Measurements from ENCODE around the gene ADAM30.

Gene ADAM30

DNA sequence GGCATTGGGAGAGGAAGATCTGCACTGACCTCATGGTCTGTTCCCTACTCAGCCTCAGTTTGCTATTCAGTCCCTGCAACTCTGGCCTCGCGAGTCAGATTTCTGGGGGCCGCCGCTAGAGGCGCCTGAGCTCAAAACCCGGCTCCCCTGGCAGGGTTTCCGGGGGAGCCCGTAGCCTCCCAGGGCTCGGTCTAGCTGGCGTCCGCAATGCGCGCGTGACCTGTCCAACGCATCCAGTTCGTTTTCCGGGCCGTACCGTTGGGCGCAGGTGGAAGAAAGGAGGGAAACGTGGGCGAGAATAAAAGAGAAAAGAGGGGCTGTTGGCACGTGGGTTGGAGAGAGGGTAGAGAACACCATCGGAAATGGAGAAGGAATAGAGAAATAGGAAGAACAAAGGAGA is at the start of gene ADAM30:
Gene ADAM30, minus strand, starts transcription at position 213 of the 400 bp plus-strand sequence. Its CDS starts 179 bp downstream, at position 34.
- TF ChIP-seq GATA3 (IDR thresholded peaks at IDR 0.05; ENCODE audit: low read depth, low read length) (no peak), GATA2 (IDR thresholded peaks at IDR 0.05; ENCODE audit: low read depth, low read length) (no peak)

DNA sequence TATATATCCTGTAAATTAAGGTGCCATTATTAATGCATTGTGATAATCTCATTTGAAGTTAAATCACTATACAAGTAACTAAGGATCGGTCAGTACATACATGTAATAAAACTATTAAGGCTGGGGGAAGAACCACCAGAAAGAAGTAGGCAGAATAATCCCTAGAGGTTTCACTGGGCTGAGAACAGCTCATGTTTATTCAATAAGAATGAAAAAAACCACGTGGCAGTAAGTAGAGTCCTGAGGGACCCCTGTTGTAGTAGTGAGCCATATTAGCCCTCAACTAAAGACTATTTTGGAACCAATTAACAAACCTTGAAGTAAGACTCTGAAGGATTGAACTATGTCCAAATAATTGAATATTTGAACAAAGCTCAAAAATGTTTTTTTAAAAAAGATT is 46.9 kb upstream of the ADAM30 start:
- TF ChIP-seq GATA3 (IDR thresholded peaks at IDR 0.05; ENCODE audit: low read depth, low read length) (no peak), GATA2 (IDR thresholded peaks at IDR 0.05; ENCODE audit: low read depth, low read length) (no peak)

DNA sequence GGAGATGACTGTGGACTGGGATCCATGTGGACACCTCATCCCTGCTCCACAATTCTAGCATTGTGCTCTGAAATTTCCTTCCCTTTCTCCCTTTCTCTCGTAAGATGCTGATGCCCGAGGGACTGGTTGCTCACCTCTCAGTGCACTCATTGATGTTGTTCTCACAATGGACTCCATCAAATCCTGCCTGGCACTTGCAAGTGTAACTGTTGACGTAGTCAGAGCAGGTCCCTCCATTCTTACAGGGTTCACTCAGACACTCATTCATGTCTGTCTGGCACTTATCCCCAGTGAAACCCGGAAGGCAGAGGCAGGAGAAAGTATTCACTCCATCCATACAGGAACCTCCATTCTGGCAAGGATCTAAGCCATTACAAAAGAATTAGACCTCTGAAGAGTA is 45.1 kb upstream of the ADAM30 start:
- TF ChIP-seq GATA2 (IDR thresholded peaks at IDR 0.05; ENCODE audit: low read depth, low read length) (no peak), GATA3 (IDR thresholded peaks at IDR 0.05; ENCODE audit: low read depth, low read length) (no peak)

DNA sequence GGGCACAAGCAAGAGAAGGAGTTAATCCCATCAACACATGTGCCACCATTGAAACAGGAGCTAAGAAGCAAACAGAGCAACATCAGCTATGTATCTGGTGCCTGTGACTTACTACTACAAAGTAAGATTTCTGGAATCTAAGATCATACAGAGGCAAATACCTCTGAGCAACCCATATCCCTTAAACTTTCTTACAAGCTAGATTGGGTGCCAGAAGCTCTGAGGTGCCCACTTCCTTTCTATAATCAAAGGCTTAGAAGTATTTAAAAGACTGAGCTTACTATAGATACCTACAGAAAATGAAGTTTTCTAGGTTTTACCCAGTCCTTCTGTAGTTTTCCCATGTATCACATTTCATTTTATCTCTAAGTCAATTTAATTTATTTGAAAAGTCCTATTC is 44.4 kb upstream of the ADAM30 start:
- TF ChIP-seq GATA3 (IDR thresholded peaks at IDR 0.05; ENCODE audit: low read depth, low read length) (no peak), GATA2 (IDR thresholded peaks at IDR 0.05; ENCODE audit: low read depth, low read length) (no peak)

DNA sequence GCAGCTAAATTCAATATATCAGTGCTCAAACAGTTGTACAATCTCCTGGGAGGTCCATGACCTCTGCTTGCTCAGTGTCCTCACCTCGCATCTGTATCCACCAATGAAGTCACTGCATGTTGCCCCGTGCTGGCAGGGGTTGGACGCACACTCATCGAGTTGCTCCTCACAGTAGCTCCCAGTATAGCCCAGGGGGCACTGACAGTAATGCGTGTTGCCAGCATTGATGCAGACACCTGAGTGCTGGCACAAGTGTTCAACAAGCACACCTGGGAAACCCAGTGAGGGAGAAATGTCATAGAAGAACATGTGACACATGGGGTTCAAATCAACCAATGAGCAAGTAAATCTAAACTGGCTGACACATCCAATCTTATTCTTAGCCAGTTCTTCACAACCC is 40.9 kb upstream of the ADAM30 start:
- TF ChIP-seq GATA2 (IDR thresholded peaks at IDR 0.05; ENCODE audit: low read depth, low read length) (no peak), GATA3 (IDR thresholded peaks at IDR 0.05; ENCODE audit: low read depth, low read length) (no peak)

DNA sequence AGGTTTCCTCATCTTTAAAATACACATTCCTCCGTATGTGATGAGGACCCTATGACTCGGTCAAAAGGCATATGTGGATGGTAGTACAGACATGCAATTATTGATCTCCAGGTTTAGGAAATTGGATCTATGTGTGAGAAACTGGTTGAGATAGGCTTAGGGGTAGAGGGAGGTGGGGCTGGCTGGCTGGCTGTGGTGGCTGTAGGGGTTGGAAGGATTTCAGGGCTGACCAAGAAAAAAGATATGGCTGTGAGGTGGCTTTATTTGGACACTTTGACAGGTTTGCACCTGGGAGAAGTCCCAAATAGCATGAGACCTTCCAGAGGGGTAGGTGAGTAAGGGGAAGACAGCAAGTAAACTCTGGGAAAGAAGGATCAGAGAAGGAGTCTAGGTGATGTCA is 39.6 kb upstream of the ADAM30 start:
- TF ChIP-seq GATA3 (IDR thresholded peaks at IDR 0.05; ENCODE audit: low read depth, low read length) (no peak), GATA2 (IDR thresholded peaks at IDR 0.05; ENCODE audit: low read depth, low read length) (no peak)

DNA sequence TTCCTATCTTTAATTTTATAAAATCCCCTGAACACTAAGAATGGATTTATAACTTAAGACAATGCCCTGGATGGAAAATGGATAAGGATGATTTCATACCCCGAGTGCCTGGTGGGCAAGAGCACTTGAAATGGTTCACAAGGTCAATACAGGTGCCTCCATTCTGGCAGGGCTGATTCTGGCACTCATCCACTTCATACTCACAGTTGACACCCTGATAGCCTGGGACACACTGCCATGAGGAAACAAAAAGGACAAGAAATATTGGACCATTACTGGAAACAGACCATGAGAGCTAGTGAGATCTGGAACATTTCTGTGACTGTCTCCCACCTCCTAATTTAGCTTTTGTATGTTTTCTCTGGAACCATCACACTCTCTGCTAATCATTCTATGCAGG is 39.1 kb upstream of the ADAM30 start:
- TF ChIP-seq GATA2 (IDR thresholded peaks at IDR 0.05; ENCODE audit: low read depth, low read length) (no peak), GATA3 (IDR thresholded peaks at IDR 0.05; ENCODE audit: low read depth, low read length) (no peak)

DNA sequence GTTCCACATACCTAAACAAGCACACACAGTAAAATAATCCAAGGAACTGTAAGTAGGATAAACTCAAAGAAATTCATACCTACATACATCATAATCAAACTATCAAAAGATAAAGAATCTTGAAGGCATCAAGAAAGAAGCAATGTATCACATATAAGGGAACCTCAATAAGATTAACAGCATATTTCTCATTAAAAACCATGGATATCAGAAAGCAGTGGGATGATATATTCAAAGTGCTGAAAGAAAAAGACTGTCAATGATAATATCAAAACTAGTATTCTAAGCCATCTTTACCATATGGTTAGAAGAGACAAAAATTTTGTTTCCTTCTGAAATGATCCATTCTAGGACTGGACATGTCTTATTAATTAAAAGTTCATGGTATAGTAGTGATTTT is 37.1 kb upstream of the ADAM30 start:
- TF ChIP-seq GATA2 (IDR thresholded peaks at IDR 0.05; ENCODE audit: low read depth, low read length): no peak
- no peak for TF ChIP-seq GATA3 (IDR thresholded peaks at IDR 0.05; ENCODE audit: low read depth, low read length)

DNA sequence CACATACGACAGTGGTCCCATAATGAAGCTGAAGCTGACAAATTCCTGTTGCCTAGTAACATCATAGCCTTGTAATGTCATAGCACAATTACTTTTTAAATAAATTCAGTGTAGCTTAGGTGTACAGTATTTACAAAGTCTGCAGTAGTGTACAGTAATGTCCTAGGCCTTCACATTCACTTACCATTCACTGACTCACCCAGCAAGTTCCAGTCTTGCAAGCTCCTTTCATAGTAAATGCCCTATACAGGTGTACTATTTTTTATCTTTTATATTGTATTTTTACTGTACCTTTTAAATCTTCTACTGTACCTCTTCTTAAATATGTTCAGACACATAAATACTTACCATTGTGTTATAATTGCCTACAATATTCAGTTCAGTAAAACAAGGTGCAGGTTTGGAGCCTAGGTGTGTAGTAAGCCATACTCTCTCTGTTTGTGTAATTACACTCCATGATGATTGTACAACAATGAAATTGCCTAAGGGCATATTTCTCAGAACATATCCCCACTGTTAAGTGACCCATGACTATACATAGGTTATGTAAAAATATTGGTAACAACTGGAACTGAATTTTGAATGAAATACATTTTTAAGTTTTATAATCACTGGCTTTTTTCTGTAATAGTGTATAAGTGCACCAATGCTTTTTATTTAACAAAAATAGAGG is 33.5 kb upstream of the ADAM30 start:
- no peak for TF ChIP-seq GATA3 (IDR thresholded peaks at IDR 0.05; ENCODE audit: low read depth, low read length)
- TF ChIP-seq GATA2 (IDR thresholded peaks at IDR 0.05; ENCODE audit: low read depth, low read length): no peak

DNA sequence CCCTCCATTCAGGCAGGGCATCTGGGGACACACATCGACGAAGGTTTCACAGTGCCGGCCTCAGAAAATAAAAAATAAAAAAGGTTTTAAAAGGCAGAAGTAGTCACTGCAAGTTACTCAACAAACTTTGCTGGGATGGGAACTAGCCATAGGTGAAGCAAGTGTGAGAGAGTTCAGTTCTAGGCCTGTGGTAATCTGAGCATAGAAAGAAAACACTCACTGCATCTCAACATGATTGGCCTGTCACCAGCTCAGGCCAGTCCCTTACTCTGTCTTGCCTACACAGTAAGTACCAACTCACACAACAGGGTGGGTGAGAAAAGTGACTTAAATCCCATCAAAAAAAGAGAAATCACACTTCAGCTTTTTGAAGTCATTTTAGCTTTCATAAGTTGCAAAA is 30.2 kb upstream of the ADAM30 start:
- TF ChIP-seq GATA2 (IDR thresholded peaks at IDR 0.05; ENCODE audit: low read depth, low read length): no peak
- no peak for TF ChIP-seq GATA3 (IDR thresholded peaks at IDR 0.05; ENCODE audit: low read depth, low read length)

DNA sequence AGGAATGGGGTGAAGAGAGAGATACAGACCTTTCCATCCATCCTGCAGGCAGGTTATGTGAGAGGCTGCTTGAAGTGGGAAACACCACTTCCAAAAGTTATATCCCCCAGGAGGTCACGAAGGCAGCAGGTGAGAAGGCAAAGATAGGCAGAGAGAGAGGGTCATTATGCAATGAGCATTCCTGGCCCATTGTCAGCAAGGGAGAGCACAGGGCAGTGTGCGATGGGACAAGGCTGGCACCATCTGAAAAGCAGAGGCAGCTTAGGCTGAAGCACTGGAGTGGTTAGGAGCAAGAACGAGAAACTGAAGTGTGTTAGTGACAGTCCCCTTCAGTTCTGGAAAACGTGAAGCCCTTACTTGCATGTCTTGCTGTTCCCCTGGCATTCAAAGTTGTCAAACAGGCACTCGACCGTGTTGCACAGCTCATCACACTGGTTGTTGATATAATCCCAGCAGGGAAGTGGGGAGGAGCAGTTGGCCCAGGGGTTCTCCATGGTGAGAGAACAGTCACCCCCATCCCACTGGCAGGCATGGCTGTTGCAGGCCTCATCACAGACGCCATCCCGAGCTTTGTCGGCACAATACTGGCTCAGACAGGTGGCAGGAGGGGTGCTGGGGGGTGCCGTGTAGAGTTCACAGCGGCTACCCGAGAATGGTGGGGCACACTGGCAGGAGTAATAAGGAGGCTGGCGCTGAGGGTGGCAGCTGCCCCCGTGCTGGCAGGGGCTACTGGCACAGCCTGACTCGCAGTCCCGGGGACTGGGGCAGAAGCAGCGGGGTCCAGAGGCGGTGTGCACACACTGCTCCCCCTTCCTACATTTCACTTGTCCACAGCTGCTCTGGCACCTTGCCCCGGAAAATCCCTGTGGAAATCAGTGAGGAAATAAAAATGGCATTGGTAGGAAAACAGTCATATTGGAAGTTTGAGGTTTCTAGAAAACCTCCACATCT is 28.9 kb upstream of the ADAM30 start:
- TF ChIP-seq GATA3 (IDR thresholded peaks at IDR 0.05; ENCODE audit: low read depth, low read length) (no peak), GATA2 (IDR thresholded peaks at IDR 0.05; ENCODE audit: low read depth, low read length) (no peak)

DNA sequence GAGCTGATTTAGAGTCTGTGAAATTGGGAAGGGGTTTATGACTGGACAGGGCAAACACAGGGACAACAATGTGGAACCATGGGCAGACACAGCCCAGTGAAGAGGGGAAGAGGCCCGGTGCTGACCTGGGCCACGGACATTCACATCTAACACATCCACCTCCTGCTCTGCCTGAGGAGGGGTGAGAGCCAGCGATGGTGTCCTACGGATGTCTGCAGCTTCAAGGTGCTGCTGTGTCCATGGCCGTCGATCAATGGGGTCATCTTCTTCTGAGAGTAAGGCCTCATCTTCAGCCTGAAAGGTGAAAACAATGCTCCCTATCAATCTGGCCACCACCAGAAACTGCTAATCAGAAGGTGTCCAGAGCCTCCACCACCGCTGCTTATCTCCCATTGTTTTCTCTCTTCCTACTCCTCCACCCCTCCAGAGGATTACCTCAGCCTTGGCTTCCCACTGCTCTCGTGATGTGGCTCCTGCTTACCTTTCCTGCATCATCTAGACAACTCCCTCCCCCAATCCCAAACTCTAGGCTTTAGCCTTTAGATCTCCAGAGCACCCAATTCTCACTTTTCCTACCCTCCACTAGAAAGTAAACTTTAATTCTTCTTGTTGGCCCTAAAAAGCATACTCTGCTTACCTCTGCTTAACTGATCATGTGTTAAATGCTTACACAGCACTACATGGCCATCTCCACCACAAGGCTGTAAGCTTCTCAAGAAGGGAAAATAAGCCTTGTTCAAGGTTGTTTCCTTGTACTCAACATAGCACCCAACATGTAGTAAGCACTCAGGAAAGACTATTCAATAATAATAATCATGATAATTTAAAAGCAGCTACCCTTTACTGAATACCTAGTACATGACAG is 24.0 kb upstream of the ADAM30 start:
- TF ChIP-seq GATA2 (IDR thresholded peaks at IDR 0.05; ENCODE audit: low read depth, low read length): no peak
- no peak for TF ChIP-seq GATA3 (IDR thresholded peaks at IDR 0.05; ENCODE audit: low read depth, low read length)

DNA sequence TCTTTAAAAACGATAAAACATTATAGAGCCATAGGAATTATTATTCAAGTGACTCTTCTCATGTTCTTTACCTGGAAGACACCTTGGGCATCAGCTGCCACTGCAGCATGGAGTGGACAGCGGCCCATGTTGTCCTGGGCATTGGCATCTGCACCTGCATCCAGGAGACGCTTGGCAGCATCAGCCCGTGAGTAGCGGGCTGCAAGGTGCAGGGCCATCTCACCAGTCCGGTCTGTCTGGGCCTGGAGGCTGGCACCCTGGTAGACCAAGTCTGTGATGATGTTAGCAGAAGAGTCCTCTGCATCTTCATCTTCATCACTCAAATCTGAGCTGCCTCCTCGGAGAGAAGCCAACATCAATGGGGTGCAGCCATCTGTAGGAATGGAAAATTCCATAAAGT is 22.9 kb upstream of the ADAM30 start:
- no peak for TF ChIP-seq GATA3 (IDR thresholded peaks at IDR 0.05; ENCODE audit: low read depth, low read length)

DNA sequence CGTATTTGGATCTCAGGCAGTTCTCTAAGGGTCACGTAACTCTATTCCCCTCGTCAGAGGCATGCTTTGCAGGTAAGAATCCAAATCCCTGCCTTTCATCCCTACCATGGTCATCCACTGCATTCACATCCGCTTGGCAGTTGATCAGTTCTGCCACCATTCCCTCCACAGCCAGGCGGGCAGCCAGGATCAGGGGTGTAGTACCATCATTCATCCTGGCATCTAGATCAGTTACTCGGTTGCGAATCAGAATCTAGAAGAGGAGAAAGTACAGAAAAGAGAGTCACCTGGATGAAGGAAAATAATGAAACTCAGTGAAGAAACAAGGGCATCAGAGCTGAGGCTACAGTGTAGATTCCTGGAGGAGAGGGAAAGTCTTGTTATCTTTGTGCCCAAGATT is 22.0 kb upstream of the ADAM30 start:
- TF ChIP-seq GATA2 (IDR thresholded peaks at IDR 0.05; ENCODE audit: low read depth, low read length): no peak
